SK-N-SH (cell line): Measurements from ENCODE around the gene HEATR3. TPM values are rescaled to one million over a fixed set of nuclear protein-coding genes. Genes with fewer than 3 reads are reported as not detected.

Experiments used
- CTCF ChIA-PET: fragments of 300-600, 350-600 bp; formaldehyde crosslinking; extraction: SDS; loops from one replicate; lab custom pipeline; 2021; lab: Yijun Ruan, JAX
- POLR2A ChIA-PET: fragments of 350-600 bp; sonication (Branson Sonifier 250); formaldehyde crosslinking; extraction: SDS; loops from one replicate; lab custom pipeline; 2020; ENCODE audit warnings: antibody characterized with exemption, inconsistent platforms; lab: Yijun Ruan, JAX
- DNase-seq: peaks from one replicate; pipeline ENCODE4 v3.0.0; 2012
- H2AFZ ChIP-seq: fragments of 200-600 bp; sonication (generic); 2 replicates; pipeline ENCODE4 v1.8.1; 2016; ENCODE audit warnings: antibody characterized with exemption, mild to moderate bottlenecking, low read depth
- H3F3A ChIP-seq: fragments of 200-600 bp; sonication (generic); replicated peaks from 2 replicates; pipeline ENCODE3; 2016; ENCODE audit warnings: antibody characterized with exemption, mild to moderate bottlenecking; ENCODE audit not compliant: insufficient read depth
- H3K27ac ChIP-seq, 2 experiments: fragments of 200-500 bp in 1 of 2; fragments of 200-600 bp in 1 of 2; sonication (Bioruptor generic) in 1 of 2; sonication (generic), shearing (Covaris generic) in 1 of 2; 2 replicates each; pipeline versions ENCODE4 v1.5.1 to v1.6.1; 2014 to 2016; ENCODE audit warnings: low read depth in 2 of 2, inconsistent platforms in 1 of 2, low read length in 1 of 2, mild to moderate bottlenecking in 1 of 2, mixed read lengths in 1 of 2
- H3K27me3 ChIP-seq: fragments of 200-600 bp; sonication (generic), shearing (Covaris generic); 2 replicates; pipeline ENCODE4 v1.6.1; 2016; ENCODE audit warnings: mixed run types; ENCODE audit not compliant: insufficient read depth
- H3K36me3 ChIP-seq, 2 experiments: fragments of 200-500 bp in 1 of 2; fragments of 200-600 bp in 1 of 2; sonication (Bioruptor generic) in 1 of 2; sonication (generic) in 1 of 2; replicated peaks in 1 of 2; 2 replicates each; pipeline versions ENCODE3 to v1.5.1; 2014 to 2016; ENCODE audit warnings: low read length in 1 of 2, mild to moderate bottlenecking in 1 of 2; ENCODE audit not compliant: insufficient read depth in 2 of 2, control insufficient read depth in 1 of 2
- H3K4me1 ChIP-seq, 2 experiments: fragments of 200-500 bp in 1 of 2; fragments of 200-600 bp in 1 of 2; sonication (Bioruptor generic) in 1 of 2; sonication (generic), shearing (Covaris generic) in 1 of 2; 2 replicates each; pipeline versions ENCODE4 v1.5.1 to v1.6.1; 2014 to 2016; ENCODE audit warnings: low read depth in 1 of 2, low read length in 1 of 2, mixed run types in 1 of 2; ENCODE audit not compliant: insufficient read depth in 2 of 2, control insufficient read depth in 1 of 2
- H3K4me2 ChIP-seq: fragments of 200-600 bp; sonication (generic), shearing (Covaris generic); 2 replicates; pipeline ENCODE4 v1.6.1; 2017; ENCODE audit warnings: mixed run types
- H3K4me3 ChIP-seq, 2 experiments: fragments of 200-500 bp in 1 of 2; fragments of 200-600 bp in 1 of 2; sonication (Bioruptor generic) in 1 of 2; sonication (generic), shearing (Covaris generic) in 1 of 2; 2 replicates each; pipeline versions ENCODE4 v1.5.1 to v1.8.1; 2014 to 2016; ENCODE audit warnings: low read depth in 2 of 2, inconsistent platforms in 1 of 2, low read length in 1 of 2, mild to moderate bottlenecking in 1 of 2, mixed read lengths in 1 of 2, moderate library complexity in 1 of 2
- H3K79me2 ChIP-seq: fragments of 200-600 bp; sonication (generic); 2 replicates; pipeline ENCODE4 v1.8.1; 2017; ENCODE audit warnings: mild to moderate bottlenecking; ENCODE audit not compliant: insufficient read depth
- H3K9ac ChIP-seq: fragments of 200-600 bp; sonication (generic); 2 replicates; pipeline ENCODE4 v1.6.1; 2017; ENCODE audit warnings: mixed run types
- H3K9me2 ChIP-seq: fragments of 200-600 bp; sonication (generic); 2 replicates; pipeline ENCODE4 v1.6.1; 2017; ENCODE audit warnings: mixed run types
- H3K9me3 ChIP-seq: fragments of 200-600 bp; sonication (generic); 2 replicates; pipeline ENCODE4 v1.6.1; 2017; ENCODE audit warnings: mixed run types, mild to moderate bottlenecking, moderate library complexity
- H4K20me1 ChIP-seq: fragments of 200-600 bp; sonication (generic); 2 replicates; pipeline ENCODE4 v1.6.1; 2017; ENCODE audit warnings: mild to moderate bottlenecking, mixed run types; ENCODE audit not compliant: insufficient read depth
- CHD2 ChIP-seq: fragments of 150-350 bp; IDR thresholded peaks from 2 replicates; pipeline ENCODE4 v1.6.1; 2018; ENCODE audit warnings: low read length; ENCODE audit not compliant: partially characterized antibody
- CTCF ChIP-seq: fragments of 200-600 bp; sonication (generic); IDR thresholded peaks from 2 replicates; pipeline ENCODE4 v1.6.1; 2017; ENCODE audit warnings: antibody characterized with exemption, mild to moderate bottlenecking, moderate library complexity
- ELF1 ChIP-seq: IDR thresholded peaks from 2 replicates; pipeline ENCODE4 v1.4.0; 2012
- EP300 ChIP-seq, 2 experiments: IDR thresholded peaks; 2 replicates each; pipeline versions ENCODE4 v1.4.0 to v1.6.1; 2012; ENCODE audit warnings: borderline replicate concordance in 1 of 2, low read depth in 1 of 2, low read length in 1 of 2
- EZH2phosphoT487 ChIP-seq: fragments of 200-600 bp; sonication (generic); IDR thresholded peaks from 2 replicates; pipeline ENCODE4 v1.6.1; 2017; ENCODE audit warnings: low read depth, mixed run types, mild to moderate bottlenecking, antibody characterized with exemption, moderate library complexity, borderline replicate concordance
- FOXJ3 ChIP-seq: sonication (generic); formaldehyde crosslinking; IDR thresholded peaks from 2 replicates; pipeline ENCODE4 v1.5.1; 2020; ENCODE audit warnings: mild to moderate bottlenecking, missing genetic modification reagents
- FOXM1 ChIP-seq: IDR thresholded peaks from 2 replicates; pipeline ENCODE4 v1.4.0; 2012; ENCODE audit warnings: low read depth, mild to moderate bottlenecking
- GABPA ChIP-seq: IDR thresholded peaks from 2 replicates; pipeline ENCODE4 v1.4.0; 2012; ENCODE audit warnings: low read depth, mild to moderate bottlenecking
- GATA2 ChIP-seq: sonication (generic); formaldehyde crosslinking; IDR thresholded peaks from 2 replicates; pipeline ENCODE4 v1.5.0; 2020; ENCODE audit warnings: mild to moderate bottlenecking, missing genetic modification reagents
- JUND ChIP-seq: IDR thresholded peaks from 2 replicates; pipeline ENCODE4 v1.4.0; 2012
- MAX ChIP-seq: IDR thresholded peaks from 2 replicates; pipeline ENCODE4 v1.4.0; 2012; ENCODE audit warnings: low read depth
- MEF2A ChIP-seq: IDR thresholded peaks from 2 replicates; pipeline ENCODE4 v1.4.0; 2012; ENCODE audit warnings: low read depth, borderline replicate concordance
- MXI1 ChIP-seq: IDR thresholded peaks from 2 replicates; pipeline ENCODE4 v1.6.1; 2012; ENCODE audit warnings: mild to moderate bottlenecking, low read depth, low read length, improper control_type of control experiment
- PBX3 ChIP-seq: IDR thresholded peaks from 2 replicates; pipeline ENCODE4; 2012
- POLR2AphosphoS5 ChIP-seq: IDR thresholded peaks from 2 replicates; pipeline ENCODE4 v1.6.1; 2012; ENCODE audit warnings: low read depth, low read length
- RCOR1 ChIP-seq: fragments of 150-350 bp; IDR thresholded peaks from 2 replicates; pipeline ENCODE4 v1.6.1; 2017; ENCODE audit warnings: antibody characterized with exemption, low read length
- RFX5 ChIP-seq: IDR thresholded peaks from 2 replicates; pipeline ENCODE4 v1.6.1; 2012; ENCODE audit warnings: mild to moderate bottlenecking, improper control_type of control experiment, low read length
- RXRA ChIP-seq: IDR thresholded peaks from 2 replicates; pipeline ENCODE4 v1.4.0; 2012; ENCODE audit warnings: low read depth, mild to moderate bottlenecking, borderline replicate concordance
- SIN3A ChIP-seq: IDR thresholded peaks from 2 replicates; pipeline ENCODE4 v1.6.1; 2012; ENCODE audit warnings: low read depth, mild to moderate bottlenecking, low read length, moderate library complexity, borderline replicate concordance
- SMC3 ChIP-seq: IDR thresholded peaks from 2 replicates; pipeline ENCODE4 v1.6.1; 2012; ENCODE audit warnings: low read depth, low read length, improper control_type of control experiment
- TAF1 ChIP-seq: IDR thresholded peaks from 2 replicates; pipeline ENCODE4 v1.6.1; 2012; ENCODE audit warnings: low read depth, mild to moderate bottlenecking, low read length, moderate library complexity, borderline replicate concordance
- TCF12 ChIP-seq: IDR thresholded peaks from 2 replicates; pipeline ENCODE4 v1.4.0; 2012
- TEAD4 ChIP-seq: IDR thresholded peaks from 2 replicates; pipeline ENCODE4 v1.4.0; 2012; ENCODE audit warnings: mild to moderate bottlenecking, borderline replicate concordance; ENCODE audit not compliant: insufficient read depth
- USF1 ChIP-seq: IDR thresholded peaks from 2 replicates; pipeline ENCODE4 v1.4.0; 2012; ENCODE audit warnings: low read depth, borderline replicate concordance
- WGBS: methylation state at CpG from one replicate; pipeline ENCODE4 v1.1.6; 2017; ENCODE audit warnings: low lambda C conversion rate; 5-methylcytosine and 5-hydroxymethylcytosine counted together
- polyA plus RNA-seq, 3 experiments: library from polyadenylated mRNA; depleted of rRNA; stranded (reverse); fragments of >200 nt; gene quantifications; 2 replicates each; pipeline ENCODE4 v1.2.3, GENCODE V29; 2012

The HEATR3 gene
- polyA plus RNA-seq, 1 of the 3 experiments (the other 2 are of a cell fraction): 10.1 TPM

- H3K4me1 ChIP-seq: no peaks in the 10 kb centered on the region
- no peaks in the 10 kb centered on the region for H3K36me3 ChIP-seq
- CTCF ChIA-PET: interaction anchor here (0.6 kb wide), 1 partner anchor 944 kb away, joined by 3 read pairs; no protein-coding TSS in a partner anchor
- H3F3A ChIP-seq: no peaks in the 10 kb centered on the region
- no peaks in the 10 kb centered on the region for H3K79me2 ChIP-seq
- POLR2A ChIA-PET: no interaction called here
- no peaks in the 10 kb centered on the region for H4K20me1 ChIP-seq
- no peak overlapping the region for H3K4me2 ChIP-seq
- TF ChIP-seq CHD2 (no peak), FOXM1 (no peak), GATA2 (CRISPR knock-in tag) (no peak), ELF1 (no peak), JUND (no peak), TEAD4 (no peak), TAF1 (no peak), EZH2phosphoT487 (no peak), MEF2A (no peak), GABPA (no peak), EP300 (IDR thresholded peaks at IDR 0.05; ENCODE audit: borderline replicate concordance in 1 of 2, low read depth in 1 of 2, low read length in 1 of 2) (no peak), USF1 (no peak), PBX3 (no peak), FOXJ3 (no peak), POLR2AphosphoS5 (no peak), SMC3 (no peak), RXRA (no peak), RFX5 (no peak), RCOR1 (no peak), TCF12 (no peak)
- no peak overlapping the region for H3K4me3 ChIP-seq
- no peak overlapping the region for H3K27ac ChIP-seq
- H3K9me2 ChIP-seq: no peaks in the 10 kb centered on the region
- no peaks in the 10 kb centered on the region for H3K27me3 ChIP-seq
- 50% methylated on average over 2 of the region's 3 CpGs for WGBS
- DNase-seq: no peak
- H2AFZ ChIP-seq: no peak overlapping the region
- no peaks in the 10 kb centered on the region for H3K9me3 ChIP-seq
- no peak overlapping the region for H3K9ac ChIP-seq
These were observed 6.1 kb upstream of the HEATR3 start for GRCh38 chr16:50059669-50060068.

- Histone ChIP-seq H3K36me3 (no peaks in the 10 kb centered on the region), H4K20me1 (no peaks in the 10 kb centered on the region), H3K4me3 (no peak overlapping the region), H3K9ac (no peak overlapping the region), H3K4me1 (peaks cover 0 to 2% of the 10 kb centered on the region in 2 experiments; a peak in 1 of 4 replicates), H3K27ac (no peak overlapping the region), H3K9me3 (no peaks in the 10 kb centered on the region), H3K4me2 (no peak overlapping the region), H3K27me3 (no peaks in the 10 kb centered on the region), H2AFZ (no peak overlapping the region), H3K9me2 (no peaks in the 10 kb centered on the region), H3F3A (no peaks in the 10 kb centered on the region), H3K79me2 (0 out of 2 replicates have a peak, but pooled peaks cover under 1% of the 10 kb centered on the region)
- no peak for DNase-seq
- TF ChIP-seq FOXM1 (no peak), MXI1 (no peak), PBX3 (no peak), EZH2phosphoT487 (no peak), RCOR1 (no peak), EP300 (IDR thresholded peaks at IDR 0.05; ENCODE audit: borderline replicate concordance in 1 of 2, low read depth in 1 of 2, low read length in 1 of 2) (no peak), CTCF (no peak), GABPA (no peak), SIN3A (no peak), MAX (no peak), POLR2AphosphoS5 (no peak), FOXJ3 (no peak)
- WGBS: 54% methylated on average over 1 of the region's 1 CpG
- ChIA-PET POLR2A (no interaction called here), CTCF (interaction anchor here (0.6 to 1.0 kb wide), 2 partner anchors 36 to 544 kb away, joined by 3 to 5 read pairs; partner anchors contain the start of gene CNEP1R1)
These were observed 4.4 kb upstream of the HEATR3 start for GRCh38 chr16:50061326-50061725.
